Measurements from ENCODE around the gene AUTS2. TPM values are rescaled to one million over a fixed set of nuclear protein-coding genes. Genes with fewer than 3 reads are reported as not detected.

The AUTS2 gene
- total RNA-seq, 4 donors from 2014 or later = 14.9 to 27.2 (median 17.5) TPM

GRCh38 chr7:70616821-70617220 lies 1018.5 kb downstream of the AUTS2 start:
- intact Hi-C loops (cut with DNase I) = no loop called here
- peaks cover 8 to 11% of the 10 kb centered on the region in 2 donors for H3K4me1 ChIP-seq
- no peak for DNase-seq
- H3K9me3 ChIP-seq = no peaks in the 10 kb centered on the region
- H3K27ac ChIP-seq = no peak overlapping the region
- no peaks in the 10 kb centered on the region for H3K27me3 ChIP-seq
- no peak overlapping the region for H3K4me3 ChIP-seq (replicated peaks in 1 of 3)
- H3K36me3 ChIP-seq = no peaks in the 10 kb centered on the region
- TF ChIP-seq POLR2A (IDR thresholded peaks at IDR 0.05) (no peak), CTCF (IDR thresholded peaks at IDR 0.05) (no peak)
- WGBS, 2 donors = 92% methylated on average over 3 of the region's 3 CpGs

- H3K27me3 ChIP-seq = no peaks in the 10 kb centered on the region
- no peak for DNase-seq
- TF ChIP-seq POLR2A (IDR thresholded peaks at IDR 0.05) (no peak), CTCF (IDR thresholded peaks at IDR 0.05) (no peak)
- no peaks in the 10 kb centered on the region for H3K36me3 ChIP-seq
- intact Hi-C loops (cut with DNase I) = no loop called here
- H3K4me1 ChIP-seq = peaks cover 8 to 11% of the 10 kb centered on the region in 2 donors
- no peak overlapping the region for H3K4me3 ChIP-seq (replicated peaks in 1 of 3)
- H3K27ac ChIP-seq = no peak overlapping the region
- WGBS, 2 donors = 81 to 89% methylated on average over 10 of the region's 10 CpGs
- H3K9me3 ChIP-seq = no peaks in the 10 kb centered on the region
These were observed 1019.8 kb downstream of the AUTS2 start for GRCh38 chr7:70618020-70618551.

GRCh38 chr7:70619130-70619529 lies 1020.9 kb downstream of the AUTS2 start:
- Histone ChIP-seq H3K9me3 (no peaks in the 10 kb centered on the region), H3K4me3 (replicated peaks in 1 of 3) (no peak overlapping the region), H3K36me3 (no peaks in the 10 kb centered on the region), H3K27me3 (no peaks in the 10 kb centered on the region), H3K4me1 (peaks cover 8 to 10% of the 10 kb centered on the region in 2 donors), H3K27ac (no peak overlapping the region)
- 69 to 77% methylated on average over 7 to 12 of the region's 12 CpGs for WGBS, 2 donors
- intact Hi-C loops (cut with DNase I) = no loop called here
- TF ChIP-seq POLR2A (IDR thresholded peaks at IDR 0.05) = no peak
- no peak for TF ChIP-seq CTCF (IDR thresholded peaks at IDR 0.05)
- DNase-seq = no peak

- WGBS, 2 donors = 89 to 98% methylated on average over 7 of the region's 7 CpGs
These were observed 1021.4 kb downstream of the AUTS2 start for GRCh38 chr7:70619659-70620058.

More at GRCh38 chr7:70619659-70620058, 1021.4 kb downstream of the AUTS2 start:
- DNase-seq = no peak
- Histone ChIP-seq H3K4me1 (peaks cover 5% of the 10 kb centered on the region in 2 donors), H3K27me3 (no peaks in the 10 kb centered on the region), H3K9me3 (no peaks in the 10 kb centered on the region), H3K27ac (no peak overlapping the region), H3K36me3 (no peaks in the 10 kb centered on the region), H3K4me3 (replicated peaks in 1 of 3) (no peak overlapping the region)
- TF ChIP-seq POLR2A (IDR thresholded peaks at IDR 0.05) (no peak), CTCF (IDR thresholded peaks at IDR 0.05) (no peak)
- intact Hi-C loops (cut with DNase I) = no loop called here

All from thyroid gland (tissue), 4 donors.